ENCODE measurements around the gene CD109. TPM values are rescaled to one million over a fixed set of nuclear protein-coding genes. Genes with fewer than 3 reads are reported as not detected.
"Not testable (repeated sequence)": the region's sequence is repeated elsewhere in the genome, so short reads cannot be mapped to it uniquely, and the experiment has no call there.

The CD109 gene
- total RNA-seq, 1 donor from 2014 or later, result 24.4 TPM

DNA sequence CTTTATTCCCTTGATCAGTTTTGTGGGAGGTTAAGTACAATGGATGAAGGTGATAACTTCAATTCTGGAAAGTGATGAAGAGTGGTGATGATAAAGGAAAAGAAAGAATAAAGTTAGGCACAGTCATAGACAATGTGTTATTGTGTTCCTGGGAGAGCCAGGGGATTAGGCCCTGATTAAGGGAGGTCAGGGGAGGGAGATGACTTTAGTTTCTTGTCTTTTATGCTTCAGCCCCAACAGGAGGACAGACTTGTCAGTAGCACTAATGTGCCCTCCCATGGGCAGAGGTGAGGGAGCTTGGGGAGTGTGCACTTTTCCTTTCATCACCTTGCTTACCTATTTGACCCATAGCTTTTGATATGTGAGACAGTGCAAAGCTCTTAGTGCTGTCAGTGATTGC, 115.7 kb downstream of the CD109 start:
- Mint-ChIP-seq H3K27me3 (ENCODE audit: low read depth) (no peaks in the 10 kb centered on the region), H3K36me3 (ENCODE audit: low read depth) (peaks cover 42% of the 10 kb centered on the region), H3K9me3 (no peaks in the 10 kb centered on the region), H3K27ac (no peak overlapping the region), H3K4me3 (ENCODE audit: low read depth) (no peak overlapping the region), H3K4me1 (ENCODE audit: low read depth) (no peaks in the 10 kb centered on the region)
- intact Hi-C loops (cut with micrococcal nuclease), result no loop called here
- no peak for DNase-seq (ENCODE audit: low spot score)

DNA sequence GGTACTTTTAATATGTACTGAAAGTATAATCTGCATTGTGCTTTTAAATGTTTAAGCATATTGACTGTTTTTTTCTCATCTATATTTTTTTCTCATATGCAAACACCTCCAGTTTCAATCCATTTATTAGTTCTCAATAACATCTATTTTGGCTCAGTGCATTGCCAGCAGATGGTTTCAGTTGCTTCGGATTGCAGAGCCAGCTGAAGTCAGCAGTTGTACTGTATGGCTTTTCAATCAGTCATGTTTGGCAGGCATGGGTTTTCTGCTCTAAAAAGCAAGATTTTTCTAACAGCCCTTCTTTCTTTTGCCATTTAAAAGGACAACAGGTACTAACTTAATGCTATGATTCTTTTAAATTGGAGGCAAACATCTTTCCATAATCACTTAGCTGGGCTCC, 121.2 kb downstream of the CD109 start:
- DNase-seq (ENCODE audit: low spot score), result no peak
- peaks cover 11% of the 10 kb centered on the region for H3K9me3 Mint-ChIP-seq
- H3K27me3 Mint-ChIP-seq (ENCODE audit: low read depth), result no peaks in the 10 kb centered on the region
- H3K27ac Mint-ChIP-seq, result no peak overlapping the region
- H3K4me1 Mint-ChIP-seq (ENCODE audit: low read depth), result no peaks in the 10 kb centered on the region
- intact Hi-C loops (cut with micrococcal nuclease), result no loop called here
- peaks cover 62% of the 10 kb centered on the region for H3K36me3 Mint-ChIP-seq (ENCODE audit: low read depth)
- no peak overlapping the region for H3K4me3 Mint-ChIP-seq (ENCODE audit: low read depth)

DNA sequence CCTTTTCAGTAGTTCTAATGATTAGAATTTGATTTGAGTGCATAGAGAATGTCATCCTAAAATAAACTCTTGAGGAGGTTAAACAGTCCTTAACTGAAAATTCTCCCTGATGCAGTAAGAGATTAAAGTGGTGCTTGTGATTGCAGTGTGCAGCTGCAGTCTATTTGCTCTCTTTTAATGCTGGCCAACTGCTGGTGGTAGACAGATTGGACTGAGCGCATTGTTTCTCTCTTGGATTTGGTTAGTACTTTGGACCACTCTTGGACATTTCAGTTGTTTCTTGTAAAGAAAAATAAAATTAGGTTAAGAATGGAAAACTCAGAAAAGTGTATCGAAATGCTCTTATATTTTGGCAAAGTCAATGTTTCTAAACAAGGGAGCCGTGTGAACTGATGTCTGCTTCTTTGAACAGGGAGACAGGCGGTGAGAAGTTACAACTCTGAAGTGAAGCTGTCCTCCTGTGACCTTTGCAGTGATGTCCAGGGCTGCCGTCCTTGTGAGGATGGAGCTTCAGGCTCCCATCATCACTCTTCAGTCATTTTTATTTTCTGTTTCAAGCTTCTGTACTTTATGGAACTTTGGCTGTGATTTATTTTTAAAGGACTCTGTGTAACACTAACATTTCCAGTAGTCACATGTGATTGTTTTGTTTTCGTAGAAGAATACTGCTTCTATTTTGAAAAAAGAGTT, 127.2 kb downstream of the CD109 start:
- no peak overlapping the region for H3K4me3 Mint-ChIP-seq (ENCODE audit: low read depth)
- intact Hi-C loops (cut with micrococcal nuclease), result no loop called here
- peaks cover 47% of the 10 kb centered on the region for H3K36me3 Mint-ChIP-seq (ENCODE audit: low read depth)
- no peak for DNase-seq (ENCODE audit: low spot score)
- no peaks in the 10 kb centered on the region for H3K4me1 Mint-ChIP-seq (ENCODE audit: low read depth)
- no peak overlapping the region for H3K27ac Mint-ChIP-seq
- no peaks in the 10 kb centered on the region for H3K27me3 Mint-ChIP-seq (ENCODE audit: low read depth)
- H3K9me3 Mint-ChIP-seq, result peaks cover 11% of the 10 kb centered on the region

DNA sequence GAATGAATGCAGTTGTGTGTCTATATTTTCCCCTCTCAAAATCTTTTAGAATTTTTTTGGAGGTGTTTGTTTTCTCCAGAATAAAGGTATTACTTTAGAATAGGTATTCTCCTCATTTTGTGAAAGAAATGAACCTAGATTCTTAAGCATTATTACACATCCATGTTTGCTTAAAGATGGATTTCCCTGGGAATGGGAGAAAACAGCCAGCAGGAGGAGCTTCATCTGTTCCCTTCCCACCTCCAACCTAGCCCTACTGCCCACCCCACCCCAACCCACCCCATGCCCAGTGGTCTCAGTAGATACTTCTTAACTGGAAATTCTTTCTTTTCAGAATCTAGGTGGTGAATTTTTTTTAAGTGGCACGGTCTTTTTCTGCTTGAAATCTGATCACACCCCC, 127.8 kb downstream of the CD109 start:
- intact Hi-C loops (cut with micrococcal nuclease), result no loop called here

DNA sequence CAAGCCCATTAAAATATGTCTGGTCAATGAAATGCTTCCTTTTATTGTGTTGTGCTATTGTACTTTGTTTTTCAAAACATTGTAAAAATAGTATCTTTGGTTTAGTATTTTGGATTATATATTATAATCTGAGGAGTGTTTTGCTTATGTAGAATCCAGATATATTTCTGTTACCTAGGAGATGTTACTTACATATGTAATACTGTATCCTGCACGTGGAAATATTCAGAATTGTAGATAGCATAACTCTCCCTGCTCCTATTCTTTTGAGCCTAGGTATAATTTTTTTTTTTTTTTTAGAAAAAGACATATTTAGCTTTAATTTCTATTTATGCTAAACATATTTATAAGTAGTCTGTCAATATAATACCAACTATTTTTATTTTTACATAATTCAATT, 130.6 kb downstream of the CD109 start:
- no peak for DNase-seq (ENCODE audit: low spot score)
- intact Hi-C loops (cut with micrococcal nuclease), result no loop called here

More for the DNA sequence above, 127.8 kb downstream of the CD109 start:
- Mint-ChIP-seq H3K27ac (no peak overlapping the region), H3K27me3 (ENCODE audit: low read depth) (no peaks in the 10 kb centered on the region), H3K36me3 (ENCODE audit: low read depth) (peaks cover 43% of the 10 kb centered on the region), H3K4me3 (ENCODE audit: low read depth) (no peak overlapping the region), H3K4me1 (ENCODE audit: low read depth) (no peaks in the 10 kb centered on the region), H3K9me3 (peaks cover 11% of the 10 kb centered on the region)
- DNase-seq (ENCODE audit: low spot score), result no peak

DNA sequence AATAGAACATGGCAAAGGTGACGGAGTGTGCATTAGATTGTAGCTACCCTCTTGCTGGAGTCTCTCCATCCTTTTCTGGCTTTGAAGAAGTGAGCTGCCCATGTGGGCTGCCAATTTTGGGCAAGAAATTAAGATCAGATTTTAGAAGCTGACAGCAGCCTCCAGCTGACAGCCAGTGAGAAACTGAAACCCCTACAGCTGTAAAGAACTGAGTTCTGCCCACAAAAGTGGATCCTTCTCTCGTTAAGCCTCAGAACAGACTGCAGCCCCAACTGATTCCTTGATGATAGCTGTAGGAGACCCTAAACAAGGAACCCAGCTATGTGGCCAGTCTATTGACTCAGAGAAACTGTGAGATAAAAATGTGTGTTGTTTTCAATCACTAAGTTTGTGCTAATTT, 134.1 kb downstream of the CD109 start:
- Mint-ChIP-seq H3K27me3 (ENCODE audit: low read depth) (no peaks in the 10 kb centered on the region), H3K9me3 (peaks cover 4% of the 10 kb centered on the region), H3K36me3 (ENCODE audit: low read depth) (peaks cover 23% of the 10 kb centered on the region), H3K4me1 (ENCODE audit: low read depth) (no peaks in the 10 kb centered on the region), H3K4me3 (ENCODE audit: low read depth) (no peak overlapping the region), H3K27ac (no peak overlapping the region)
- intact Hi-C loops (cut with micrococcal nuclease), result no loop called here
- no peak for DNase-seq (ENCODE audit: low spot score)

More for the DNA sequence above, 130.6 kb downstream of the CD109 start:
- H3K36me3 Mint-ChIP-seq (ENCODE audit: low read depth), result peaks cover 16% of the 10 kb centered on the region
- no peaks in the 10 kb centered on the region for H3K27me3 Mint-ChIP-seq (ENCODE audit: low read depth)
- H3K27ac Mint-ChIP-seq, result no peak overlapping the region
- no peaks in the 10 kb centered on the region for H3K4me1 Mint-ChIP-seq (ENCODE audit: low read depth)
- no peak overlapping the region for H3K4me3 Mint-ChIP-seq (ENCODE audit: low read depth)
- H3K9me3 Mint-ChIP-seq, result no peaks in the 10 kb centered on the region

DNA sequence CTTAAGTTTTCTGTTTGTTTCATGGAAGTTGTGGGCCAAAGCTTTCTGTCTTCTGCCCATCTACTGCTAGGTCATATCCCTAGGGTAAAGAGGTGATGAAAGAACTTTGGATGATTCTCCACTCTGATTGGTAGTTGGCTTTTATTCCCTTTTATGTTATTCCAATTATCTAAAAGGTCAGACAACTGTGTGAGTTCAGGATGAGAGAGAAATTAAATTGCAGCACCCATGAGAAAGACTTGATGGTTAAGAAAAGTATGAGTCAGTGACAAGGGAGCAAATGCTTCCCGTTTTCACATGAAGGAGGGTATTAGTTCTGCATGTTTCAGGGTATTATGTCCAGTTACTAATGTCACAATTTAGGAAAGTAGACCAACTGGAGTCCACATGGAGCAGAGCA, 136.3 kb downstream of the CD109 start:
- intact Hi-C loops (cut with micrococcal nuclease), result no loop called here
- Mint-ChIP-seq H3K27me3 (ENCODE audit: low read depth) (no peaks in the 10 kb centered on the region), H3K4me1 (ENCODE audit: low read depth) (no peaks in the 10 kb centered on the region), H3K9me3 (peaks cover 4% of the 10 kb centered on the region), H3K27ac (no peak overlapping the region), H3K4me3 (ENCODE audit: low read depth) (no peak overlapping the region), H3K36me3 (ENCODE audit: low read depth) (peaks cover 23% of the 10 kb centered on the region)
- no peak for DNase-seq (ENCODE audit: low spot score)

DNA sequence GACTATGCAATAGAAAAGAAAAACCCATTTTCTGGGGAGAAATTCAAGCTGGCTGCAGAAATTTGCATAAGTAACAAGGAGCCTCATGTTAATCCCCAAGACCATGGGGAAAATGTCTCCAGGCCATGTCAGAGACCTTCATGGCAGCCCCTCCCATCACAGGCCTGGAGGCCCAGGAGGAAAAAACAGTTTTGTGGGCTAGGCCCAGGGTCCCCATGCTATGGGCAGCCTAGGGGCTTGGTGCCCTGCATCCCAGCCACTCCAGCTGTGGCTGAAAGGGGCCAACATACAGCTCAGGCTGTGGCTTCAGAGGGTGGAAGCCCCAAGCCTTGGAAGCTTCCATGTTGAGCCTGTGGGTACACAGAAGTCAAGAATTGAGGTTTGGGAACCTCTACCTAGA, 148.7 kb downstream of the CD109 start:
- H3K4me1 Mint-ChIP-seq (ENCODE audit: low read depth); H3K4me3 Mint-ChIP-seq (ENCODE audit: low read depth); H3K27me3 Mint-ChIP-seq (ENCODE audit: low read depth); intact Hi-C loops (cut with micrococcal nuclease); H3K27ac Mint-ChIP-seq; DNase-seq (ENCODE audit: low spot score): not testable (repeated sequence)
- Mint-ChIP-seq H3K36me3 (ENCODE audit: low read depth) (peaks cover 54% of the 10 kb centered on the region), H3K9me3 (peaks cover 34% of the 10 kb centered on the region)

DNA sequence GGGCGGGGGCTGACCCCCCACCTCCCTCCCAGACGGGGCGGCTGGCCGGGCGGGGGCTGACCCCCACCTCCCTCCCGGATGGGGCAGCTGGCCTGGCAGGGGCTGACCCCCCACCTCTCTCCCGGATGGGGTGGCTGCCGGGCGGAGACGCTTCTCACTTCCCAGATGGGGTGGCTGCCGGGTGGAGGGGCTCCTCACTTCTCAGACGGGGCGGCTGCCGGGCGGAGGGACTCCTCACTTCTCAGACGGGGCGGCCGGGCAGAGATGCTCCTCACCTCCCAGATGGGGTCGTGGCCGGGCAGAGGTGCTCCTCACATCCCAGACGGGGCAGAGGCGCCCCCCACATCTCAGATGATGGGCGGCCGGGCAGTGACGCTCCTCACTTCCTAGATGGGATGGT, 155.0 kb downstream of the CD109 start:
- H3K27me3 Mint-ChIP-seq (ENCODE audit: low read depth); intact Hi-C loops (cut with micrococcal nuclease); H3K4me3 Mint-ChIP-seq (ENCODE audit: low read depth); DNase-seq (ENCODE audit: low spot score); H3K27ac Mint-ChIP-seq; H3K4me1 Mint-ChIP-seq (ENCODE audit: low read depth): not testable (repeated sequence)
- Mint-ChIP-seq H3K9me3 (peaks cover 13% of the 10 kb centered on the region), H3K36me3 (ENCODE audit: low read depth) (peaks cover 21% of the 10 kb centered on the region)

DNA sequence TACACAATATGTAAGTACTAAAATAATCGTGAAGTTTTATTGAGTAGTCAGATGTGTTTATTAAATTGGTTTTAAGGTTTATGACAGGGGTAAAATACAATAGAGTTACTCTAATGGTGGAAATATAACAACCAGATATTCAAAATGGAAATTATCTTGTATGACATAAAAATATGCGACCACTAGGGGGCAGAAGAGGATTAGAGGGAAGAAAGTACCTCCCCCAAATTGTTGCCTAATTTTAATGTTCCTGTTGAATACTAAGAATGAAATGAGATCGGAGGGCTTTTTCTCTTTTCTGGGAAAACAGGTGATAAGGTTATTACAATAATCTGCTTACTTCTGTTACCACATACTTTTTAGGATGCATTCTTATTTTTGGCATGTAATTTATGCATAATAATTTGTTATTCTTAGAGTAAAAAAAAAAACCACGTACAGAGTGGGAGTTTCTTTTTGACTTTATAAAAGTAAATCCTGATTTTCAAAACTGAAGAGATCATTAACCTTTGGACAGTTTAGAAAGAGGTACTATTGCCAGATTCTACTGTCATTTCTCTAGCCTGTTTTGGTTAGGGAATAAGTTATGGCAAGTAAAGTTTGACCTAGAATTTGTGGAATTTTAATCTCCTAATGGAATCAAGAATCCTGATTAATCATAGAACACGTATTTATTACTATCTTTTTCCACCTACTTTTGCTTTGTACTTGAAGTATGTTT, 159.2 kb downstream of the CD109 start:
- no peak for DNase-seq (ENCODE audit: low spot score)
- Mint-ChIP-seq H3K27me3 (ENCODE audit: low read depth) (no peaks in the 10 kb centered on the region), H3K9me3 (no peaks in the 10 kb centered on the region), H3K27ac (no peak overlapping the region), H3K4me3 (ENCODE audit: low read depth) (no peak overlapping the region), H3K36me3 (ENCODE audit: low read depth) (peaks cover 1% of the 10 kb centered on the region), H3K4me1 (ENCODE audit: low read depth) (no peaks in the 10 kb centered on the region)
- intact Hi-C loops (cut with micrococcal nuclease), result loop anchor here (1.0 to 2.0 kb wide), 2 partner anchors 116 to 1354 kb away; no protein-coding TSS in a partner anchor

DNA sequence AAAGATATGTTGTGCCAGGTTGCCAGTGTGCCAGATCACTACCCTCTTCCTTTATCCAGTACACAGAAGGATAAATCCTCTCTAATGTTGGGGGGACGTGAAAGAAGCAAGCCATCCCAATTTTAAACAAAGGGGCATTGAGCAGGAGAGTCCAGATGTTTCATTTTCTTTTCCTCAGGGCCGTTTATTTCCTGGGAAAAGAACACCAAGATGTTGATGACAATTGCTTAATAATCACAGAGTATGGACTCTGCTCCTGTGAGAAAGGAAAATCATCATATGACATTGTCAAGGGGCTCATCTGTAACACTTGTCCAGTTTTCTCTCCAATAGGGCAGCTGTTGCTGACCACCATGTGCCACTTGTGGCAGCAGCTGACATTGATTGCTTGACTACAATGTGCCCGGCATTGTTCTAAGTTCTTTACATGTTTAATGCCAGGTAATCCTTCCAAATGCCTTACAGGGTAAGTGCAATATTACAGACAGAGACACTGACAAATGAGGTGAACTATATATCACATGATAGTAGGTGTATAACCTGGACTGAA, 161.4 kb downstream of the CD109 start:
- Mint-ChIP-seq H3K9me3 (no peaks in the 10 kb centered on the region), H3K27ac (no peak overlapping the region), H3K27me3 (ENCODE audit: low read depth) (no peaks in the 10 kb centered on the region), H3K36me3 (ENCODE audit: low read depth) (no peaks in the 10 kb centered on the region), H3K4me1 (ENCODE audit: low read depth) (no peaks in the 10 kb centered on the region), H3K4me3 (ENCODE audit: low read depth) (no peak overlapping the region)
- no peak for DNase-seq (ENCODE audit: low spot score)
- intact Hi-C loops (cut with micrococcal nuclease), result no loop called here

DNA sequence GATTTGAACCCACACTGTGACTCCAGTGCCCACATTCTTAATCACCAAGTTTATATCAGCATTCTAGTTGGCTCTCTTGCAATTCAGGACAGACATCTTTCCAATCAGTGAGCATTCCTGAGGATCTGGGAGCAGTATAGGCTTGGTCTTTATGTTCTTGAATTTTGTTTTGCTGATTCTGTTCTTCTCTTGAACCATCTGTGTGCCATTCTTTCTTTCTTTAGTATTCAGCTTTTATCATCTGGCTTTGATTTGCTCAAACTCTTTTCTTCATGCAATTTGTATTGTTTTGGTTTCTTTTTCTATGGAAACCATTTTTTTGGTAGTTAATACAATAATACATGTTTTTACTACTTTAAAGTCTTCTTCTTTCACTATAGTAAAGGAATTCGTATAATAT, 162.4 kb downstream of the CD109 start:
- H3K36me3 Mint-ChIP-seq (ENCODE audit: low read depth), result no peaks in the 10 kb centered on the region
- no peaks in the 10 kb centered on the region for H3K4me1 Mint-ChIP-seq (ENCODE audit: low read depth)
- no peaks in the 10 kb centered on the region for H3K9me3 Mint-ChIP-seq
- intact Hi-C loops (cut with micrococcal nuclease), result no loop called here
- DNase-seq (ENCODE audit: low spot score), result no peak
- H3K27ac Mint-ChIP-seq, result no peak overlapping the region
- no peaks in the 10 kb centered on the region for H3K27me3 Mint-ChIP-seq (ENCODE audit: low read depth)
- H3K4me3 Mint-ChIP-seq (ENCODE audit: low read depth), result no peak overlapping the region

DNA sequence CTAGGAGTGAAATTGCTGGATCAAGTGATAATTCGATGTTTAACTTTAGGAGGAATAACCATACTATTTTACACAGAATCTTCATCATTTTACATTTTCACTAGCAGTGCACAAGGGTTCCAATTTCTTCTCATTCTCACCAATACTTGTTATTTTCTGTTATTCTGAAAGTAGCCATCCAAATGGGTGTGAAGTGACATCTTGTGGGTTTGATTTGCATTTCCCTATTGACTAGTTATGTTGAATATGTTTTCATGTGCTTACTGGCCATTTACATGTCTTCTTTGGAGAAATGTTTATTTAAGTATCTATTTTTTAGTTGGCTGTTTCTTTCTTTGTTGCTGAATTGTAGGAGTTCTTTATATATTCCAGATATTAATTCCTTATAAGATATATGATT, 164.3 kb downstream of the CD109 start:
- Mint-ChIP-seq H3K27me3 (ENCODE audit: low read depth) (no peaks in the 10 kb centered on the region), H3K4me3 (ENCODE audit: low read depth) (no peak overlapping the region), H3K9me3 (no peaks in the 10 kb centered on the region), H3K36me3 (ENCODE audit: low read depth) (no peaks in the 10 kb centered on the region), H3K4me1 (ENCODE audit: low read depth) (no peaks in the 10 kb centered on the region), H3K27ac (no peak overlapping the region)
- no peak for DNase-seq (ENCODE audit: low spot score)
- intact Hi-C loops (cut with micrococcal nuclease), result no loop called here

Data from activated T-helper 2 cell treated with anti-CD3 and anti-CD28 coated beads, Interferon-gamma antibody, Interleukin-2, Interleukin-4, amounts not matched to agents 10 μg/mL and 5 μg/mL and 100 μg/mL, durations not matched to agents 14 hours and 24 hours and 36 hours (primary cell).